ENCODE data around the gene GNAL.
"Not testable (repeated sequence)": the region's sequence is repeated elsewhere in the genome, so short reads cannot be mapped to it uniquely, and the experiment has no call there.

GNAL gene

GRCh38 chr18:11714244-11714918, 25.3 kb downstream of the GNAL start:
- no peak for DNase-seq (ENCODE audit: low read depth in 1 of 2, low spot score in 1 of 2)
- no peak for TF ChIP-seq JUND (IDR thresholded peaks at IDR 0.05; ENCODE audit: low read depth)
- in situ Hi-C loops (cut with HindIII; ENCODE audit: low pct_unique_long_range_greater_than_20kb, low sequenced_read_pairs), result no loop called here

DNA sequence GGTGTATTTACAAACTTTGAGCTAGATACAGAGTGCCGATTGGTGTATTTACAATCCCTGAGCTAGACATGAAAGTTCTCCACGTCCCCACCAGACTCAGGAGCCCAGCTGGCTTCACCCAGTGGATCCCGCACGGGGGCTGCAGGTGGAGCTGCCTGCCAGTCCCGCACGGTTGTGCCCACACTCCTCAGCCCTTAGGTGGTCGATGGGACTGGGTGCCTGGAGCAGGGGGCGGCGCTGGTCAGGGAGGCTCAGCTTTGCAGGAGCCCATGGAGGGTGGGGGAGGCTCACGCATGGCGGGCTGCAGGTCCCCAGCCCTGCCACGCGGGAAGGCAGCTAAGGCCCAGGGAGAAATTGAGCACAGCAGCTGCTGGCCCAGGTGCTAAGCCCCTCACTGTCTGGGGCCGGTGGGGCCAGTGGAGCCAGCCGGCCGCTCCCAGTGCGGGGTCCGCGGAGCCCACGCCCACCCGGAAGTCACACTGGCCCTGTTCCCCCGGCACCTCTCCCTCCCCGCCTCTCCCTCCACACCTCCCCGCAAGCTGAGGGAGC, 27.8 kb downstream of the GNAL start:
- DNase-seq (ENCODE audit: low read depth in 1 of 2, low spot score in 1 of 2); in situ Hi-C loops (cut with HindIII; ENCODE audit: low pct_unique_long_range_greater_than_20kb, low sequenced_read_pairs): not testable (repeated sequence)

GRCh38 chr18:11719050-11719449, 30.0 kb downstream of the GNAL start:
- TF ChIP-seq JUND (IDR thresholded peaks at IDR 0.05; ENCODE audit: low read depth), result no peak
- DNase-seq (ENCODE audit: low read depth in 1 of 2, low spot score in 1 of 2), result no peak
- in situ Hi-C loops (cut with HindIII; ENCODE audit: low pct_unique_long_range_greater_than_20kb, low sequenced_read_pairs), result no loop called here

- no peak for DNase-seq (ENCODE audit: low read depth in 1 of 2, low spot score in 1 of 2)
- in situ Hi-C loops (cut with HindIII; ENCODE audit: low pct_unique_long_range_greater_than_20kb, low sequenced_read_pairs), result no loop called here
- no peak for TF ChIP-seq JUND (IDR thresholded peaks at IDR 0.05; ENCODE audit: low read depth)
These were observed 30.6 kb downstream of the GNAL start for GRCh38 chr18:11719621-11720020.

- in situ Hi-C loops (cut with HindIII; ENCODE audit: low pct_unique_long_range_greater_than_20kb, low sequenced_read_pairs), result no loop called here
- DNase-seq (ENCODE audit: low read depth in 1 of 2, low spot score in 1 of 2), result no peak
- no peak for TF ChIP-seq JUND (IDR thresholded peaks at IDR 0.05; ENCODE audit: low read depth)
These were observed 32.7 kb downstream of the GNAL start for GRCh38 chr18:11721720-11722119.

DNA sequence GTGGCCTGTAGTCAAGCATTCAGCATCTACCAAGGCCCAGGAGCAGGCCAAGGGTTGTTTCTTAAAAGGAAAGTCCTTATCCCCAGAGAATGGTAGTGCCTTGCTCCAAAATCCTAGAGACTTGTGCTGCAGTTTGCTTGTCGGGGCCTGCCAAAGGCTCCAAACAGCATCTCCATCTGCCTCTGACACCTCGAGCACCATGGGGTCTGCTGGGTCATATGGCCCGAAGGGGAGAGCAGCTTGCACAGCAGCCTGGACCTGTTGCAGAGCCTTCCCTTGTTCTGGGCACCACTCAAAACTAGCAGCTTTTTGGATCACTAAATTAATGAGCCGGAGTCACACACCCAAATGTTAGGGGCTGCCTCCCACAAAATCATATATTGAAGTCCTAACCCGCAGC, 35.7 kb downstream of the GNAL start:
- DNase-seq (ENCODE audit: low read depth in 1 of 2, low spot score in 1 of 2), result no peak
- TF ChIP-seq JUND (IDR thresholded peaks at IDR 0.05; ENCODE audit: low read depth), result no peak
- in situ Hi-C loops (cut with HindIII; ENCODE audit: low pct_unique_long_range_greater_than_20kb, low sequenced_read_pairs), result no loop called here

- in situ Hi-C loops (cut with HindIII; ENCODE audit: low pct_unique_long_range_greater_than_20kb, low sequenced_read_pairs), result no loop called here
- TF ChIP-seq JUND (IDR thresholded peaks at IDR 0.05; ENCODE audit: low read depth), result no peak
- no peak for DNase-seq (ENCODE audit: low read depth in 1 of 2, low spot score in 1 of 2)
These were observed 37.5 kb downstream of the GNAL start for GRCh38 chr18:11726556-11726955.

GRCh38 chr18:11728249-11728648, 39.2 kb downstream of the GNAL start:
- in situ Hi-C loops (cut with HindIII; ENCODE audit: low pct_unique_long_range_greater_than_20kb, low sequenced_read_pairs), result no loop called here
- peak in 1 of 2 experiments; percentile 54 for DNase-seq (ENCODE audit: low read depth in 1 of 2, low spot score in 1 of 2)
- no peak for TF ChIP-seq JUND (IDR thresholded peaks at IDR 0.05; ENCODE audit: low read depth)

- TF ChIP-seq JUND (IDR thresholded peaks at IDR 0.05; ENCODE audit: low read depth), result no peak
- in situ Hi-C loops (cut with HindIII; ENCODE audit: low pct_unique_long_range_greater_than_20kb, low sequenced_read_pairs), result no loop called here
- DNase-seq (ENCODE audit: low read depth in 1 of 2, low spot score in 1 of 2), result no peak
These were observed 40.5 kb downstream of the GNAL start for GRCh38 chr18:11729556-11729955.

- no peak for TF ChIP-seq JUND (IDR thresholded peaks at IDR 0.05; ENCODE audit: low read depth)
- in situ Hi-C loops (cut with HindIII; ENCODE audit: low pct_unique_long_range_greater_than_20kb, low sequenced_read_pairs), result no loop called here
- DNase-seq (ENCODE audit: low read depth in 1 of 2, low spot score in 1 of 2), result peak; percentile 49 to 69
These were observed 44.0 kb downstream of the GNAL start for GRCh38 chr18:11733031-11733430.

- in situ Hi-C loops (cut with HindIII; ENCODE audit: low pct_unique_long_range_greater_than_20kb, low sequenced_read_pairs), result no loop called here
- no peak for DNase-seq (ENCODE audit: low read depth in 1 of 2, low spot score in 1 of 2)
These were observed 47.6 kb downstream of the GNAL start for GRCh38 chr18:11736656-11737055.

GRCh38 chr18:11739893-11740292, 50.8 kb downstream of the GNAL start:
- TF ChIP-seq JUND (IDR thresholded peaks at IDR 0.05; ENCODE audit: low read depth), result no peak
- in situ Hi-C loops (cut with HindIII; ENCODE audit: low pct_unique_long_range_greater_than_20kb, low sequenced_read_pairs), result no loop called here
- DNase-seq (ENCODE audit: low read depth in 1 of 2, low spot score in 1 of 2), result no peak

More at GRCh38 chr18:11736656-11737055, 47.6 kb downstream of the GNAL start:
- no peak for TF ChIP-seq JUND (IDR thresholded peaks at IDR 0.05; ENCODE audit: low read depth)

DNA sequence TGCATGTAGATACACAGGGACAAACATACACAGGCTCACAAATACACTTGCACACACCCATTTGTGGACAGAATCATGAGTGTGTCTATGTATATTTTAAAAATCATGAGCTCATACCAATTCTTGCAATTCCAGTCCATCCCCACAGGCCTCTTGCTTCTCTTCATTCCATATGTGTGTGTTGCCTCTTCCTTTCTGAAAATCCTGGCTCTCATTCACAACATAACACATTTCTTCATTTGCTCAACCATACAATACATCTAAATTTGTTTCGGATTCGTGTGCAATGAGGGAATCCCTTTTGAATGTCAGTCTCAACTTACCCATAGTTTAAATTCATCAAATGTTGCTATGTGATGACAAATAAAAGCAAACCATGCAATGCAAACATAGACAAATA, 51.4 kb downstream of the GNAL start:
- TF ChIP-seq JUND (IDR thresholded peaks at IDR 0.05; ENCODE audit: low read depth), result no peak
- in situ Hi-C loops (cut with HindIII; ENCODE audit: low pct_unique_long_range_greater_than_20kb, low sequenced_read_pairs), result no loop called here
- no peak for DNase-seq (ENCODE audit: low read depth in 1 of 2, low spot score in 1 of 2)

All from T47D (cell line).